Brain microvascular endothelial cell (primary cell): Measurements from ENCODE around the gene TMEM238.

ENCODE experiments used
- DNase-seq: peaks from one replicate; pipeline ENCODE4 v3.0.0-alpha.2; 2020
- H3K27ac ChIP-seq: fragments of 250-450 bp; sonication (Bioruptor Pico); 2 replicates; pipeline ENCODE4 v1.5.1; 2020; ENCODE audit warnings: mild to moderate bottlenecking, moderate library complexity
- H3K27me3 ChIP-seq: fragments of 250-450 bp; sonication (Bioruptor Pico); replicated peaks from 2 replicates; pipeline ENCODE4 v1.5.1; 2020; ENCODE audit warnings: mild to moderate bottlenecking
- H3K36me3 ChIP-seq: fragments of 250-450 bp; sonication (Bioruptor Pico); replicated peaks from 2 replicates; pipeline ENCODE4 v1.5.1; 2020; ENCODE audit warnings: mild to moderate bottlenecking
- H3K4me3 ChIP-seq: 2 replicates; pipeline ENCODE4 v1.5.1; 2011; ENCODE audit warnings: low read depth, mild to moderate bottlenecking, control low read depth, low read length, moderate library complexity
- CTCF ChIP-seq: IDR thresholded peaks from 2 replicates; pipeline ENCODE4 v1.5.1; 2011; ENCODE audit warnings: low read depth, mild to moderate bottlenecking, moderate library complexity, low read length, control low read depth, inconsistent platforms; ENCODE audit errors: missing control alignments
- in situ Hi-C: cut with HindIII; loops from 2 replicates; pipeline ENCODE4 v1.10.0; 2017; ENCODE audit warnings: low sequenced_read_pairs, low pct_ligation_motif_present

The TMEM238 gene

GRCh38 chr19:55384920-55385723 lies 1.0 kb upstream of the TMEM238 start:
- H3K4me3 ChIP-seq = peak overlapping the region; percentile 60

GRCh38 chr19:55383279-55384130 lies 587 bp downstream of the TMEM238 start:
- peak overlapping the region; percentile 55 for H3K4me3 ChIP-seq
- H3K27ac ChIP-seq = no peak overlapping the region
- in situ Hi-C loops = loop anchor here (25.0 kb wide), 1 partner anchor 229 kb away; the partner anchor contains the start of genes ZNF524, ZNF784 and ZNF865
- H3K36me3 ChIP-seq = peaks cover 17% of the 10 kb centered on the region
- DNase-seq = peak; percentile 56
- TF ChIP-seq CTCF = peak; percentile 18
- H3K27me3 ChIP-seq = no peaks in the 10 kb centered on the region

More at GRCh38 chr19:55384920-55385723, 1.0 kb upstream of the TMEM238 start:
- in situ Hi-C loops = loop anchor here (25.0 kb wide), 1 partner anchor 227 kb away; the partner anchor contains the start of genes ZNF524, ZNF784 and ZNF865
- Histone ChIP-seq H3K27ac (peak overlapping the region; percentile 77), H3K27me3 (no peaks in the 10 kb centered on the region), H3K36me3 (peaks cover 33% of the 10 kb centered on the region)
- no peak for TF ChIP-seq CTCF
- DNase-seq = peak; percentile 95

- no peak for DNase-seq
- Histone ChIP-seq H3K27ac (no peak overlapping the region), H3K4me3 (no peak overlapping the region), H3K27me3 (peaks cover 2% of the 10 kb centered on the region), H3K36me3 (peaks cover 8% of the 10 kb centered on the region)
- in situ Hi-C loops = loop anchor here (25.0 kb wide), 1 partner anchor 230 kb away; the partner anchor contains the start of genes ZNF524, ZNF784 and ZNF865
- no peak for TF ChIP-seq CTCF
Measured at GRCh38 chr19:55382522-55383054, 1.5 kb downstream of the TMEM238 start.

- no peak for TF ChIP-seq CTCF
- H3K4me3 ChIP-seq = no peak overlapping the region
- H3K27me3 ChIP-seq = peaks cover 2% of the 10 kb centered on the region
- no peak overlapping the region for H3K27ac ChIP-seq
- in situ Hi-C loops = loop anchor here (25.0 kb wide), 1 partner anchor 230 kb away; the partner anchor contains the start of genes ZNF524, ZNF784 and ZNF865
- no peak for DNase-seq
- H3K36me3 ChIP-seq = peaks cover 2% of the 10 kb centered on the region
Measured at GRCh38 chr19:55382013-55382412, 2.1 kb downstream of the TMEM238 start.

- no peak for DNase-seq
- TF ChIP-seq CTCF = no peak
- no peaks in the 10 kb centered on the region for H3K36me3 ChIP-seq
- no peak overlapping the region for H3K4me3 ChIP-seq
- in situ Hi-C loops = loop anchor here (25.0 kb wide), 1 partner anchor 233 kb away; the partner anchor contains the start of genes ZNF524, ZNF784 and ZNF865
- H3K27me3 ChIP-seq = peaks cover 2% of the 10 kb centered on the region
- no peak overlapping the region for H3K27ac ChIP-seq
Measured at GRCh38 chr19:55379174-55379573, 4.9 kb downstream of the TMEM238 start.
